IgD-negative memory B cell (primary cell): ENCODE data around the gene HOXB2. TPM values are rescaled to one million over a fixed set of nuclear protein-coding genes. Genes with fewer than 3 reads are reported as not detected.
A peak's percentile ranks its signal among the peaks of the same experiment; 100 is the strongest.

Experiments used
- H3K27ac Mint-ChIP-seq, 3 donors: one replicate each; pipeline ENCODE4 v1.8.0; 2020 to 2022; ENCODE audit warnings: mild to moderate bottlenecking in 3 of 3, mixed read lengths in 3 of 3, moderate library complexity in 1 of 3
- H3K27me3 Mint-ChIP-seq: one replicate; pipeline ENCODE4 v1.8.0; 2021; ENCODE audit warnings: mixed read lengths
- H3K36me3 Mint-ChIP-seq: one replicate; pipeline ENCODE4 v1.8.0; 2020; ENCODE audit warnings: mild to moderate bottlenecking, mixed read lengths
- H3K4me1 Mint-ChIP-seq, 3 donors: one replicate each; pipeline ENCODE4 v1.8.0; 2020 to 2022; ENCODE audit warnings: mixed read lengths in 3 of 3, mild to moderate bottlenecking in 1 of 3
- H3K4me3 Mint-ChIP-seq, 4 donors: one replicate each; pipeline ENCODE4 v1.8.0; 2020 to 2022; ENCODE audit warnings: mild to moderate bottlenecking in 4 of 4, mixed read lengths in 4 of 4, moderate library complexity in 3 of 4
- H3K9me3 Mint-ChIP-seq, 3 donors: one replicate each; pipeline ENCODE4 v1.8.0; 2020 to 2021; ENCODE audit warnings: mixed read lengths in 3 of 3, mild to moderate bottlenecking in 1 of 3
- polyA plus RNA-seq: library from polyadenylated mRNA; unstranded; fragments of 300-500 nt; fragmentation: Illumina TruSeq; gene quantifications from one replicate; pipeline ENCODE4 v1.2.3, GENCODE V29; 2021

The HOXB2 gene
- polyA plus RNA-seq, 1 donor from 2014 or later: 0.94 TPM

GRCh38 chr17:48532261-48532660 is 12.6 kb downstream of the HOXB2 start:
- H3K4me3 Mint-ChIP-seq: no peak overlapping the region
- peaks cover 0 to 2% (median 0%) of the 10 kb centered on the region in 3 donors for H3K4me1 Mint-ChIP-seq
- H3K27me3 Mint-ChIP-seq: peaks cover 22% of the 10 kb centered on the region
- no peaks in the 10 kb centered on the region for H3K9me3 Mint-ChIP-seq
- H3K36me3 Mint-ChIP-seq: no peaks in the 10 kb centered on the region
- H3K27ac Mint-ChIP-seq: no peak overlapping the region

GRCh38 chr17:48530887-48531272 is 14.0 kb downstream of the HOXB2 start, which contains the start of gene HOXB1:
Gene HOXB1, minus strand, starts transcription at chr17:48531011. Its CDS starts 107 bp downstream, at chr17:48530904.
- Mint-ChIP-seq H3K27me3 (peaks cover 29% of the 10 kb centered on the region), H3K9me3 (no peaks in the 10 kb centered on the region), H3K4me3 (no peak within 1 kb of the TSS), H3K36me3 (no peaks in the 10 kb centered on the region), H3K4me1 (peaks cover 0 to 2% (median 0%) of the 10 kb centered on the region in 3 donors), H3K27ac (peak within 1 kb of the TSS in 2 of 3 donors; percentile 1 to 16)

- Mint-ChIP-seq H3K27me3 (peaks cover 31% of the 10 kb centered on the region), H3K27ac (peak overlapping the region in 1 of 3 donors; percentile 16), H3K4me3 (no peak overlapping the region), H3K36me3 (no peaks in the 10 kb centered on the region), H3K9me3 (no peaks in the 10 kb centered on the region), H3K4me1 (peaks cover 0 to 2% (median 0%) of the 10 kb centered on the region in 3 donors)
These were observed 14.6 kb downstream of the HOXB2 start for GRCh38 chr17:48530208-48530886.

GRCh38 chr17:48529683-48530009 is 15.3 kb downstream of the HOXB2 start:
- Mint-ChIP-seq H3K4me3 (no peak overlapping the region), H3K27me3 (peaks cover 32% of the 10 kb centered on the region), H3K4me1 (peaks cover 0 to 2% (median 0%) of the 10 kb centered on the region in 3 donors), H3K27ac (peak overlapping the region in 1 of 3 donors; percentile 16), H3K36me3 (no peaks in the 10 kb centered on the region), H3K9me3 (no peaks in the 10 kb centered on the region)

- no peaks in the 10 kb centered on the region for H3K36me3 Mint-ChIP-seq
- H3K27me3 Mint-ChIP-seq: peaks cover 36% of the 10 kb centered on the region
- no peak overlapping the region for H3K27ac Mint-ChIP-seq
- peaks cover 0 to 2% (median 0%) of the 10 kb centered on the region in 3 donors for H3K4me1 Mint-ChIP-seq
- H3K4me3 Mint-ChIP-seq: no peak overlapping the region
- H3K9me3 Mint-ChIP-seq: no peaks in the 10 kb centered on the region
These were observed 15.8 kb downstream of the HOXB2 start for GRCh38 chr17:48528936-48529682.

GRCh38 chr17:48528153-48528935 is 16.6 kb downstream of the HOXB2 start:
- peaks cover 39% of the 10 kb centered on the region for H3K27me3 Mint-ChIP-seq
- H3K36me3 Mint-ChIP-seq: no peaks in the 10 kb centered on the region
- H3K4me3 Mint-ChIP-seq: no peak overlapping the region
- peaks cover 0 to 2% (median 0%) of the 10 kb centered on the region in 3 donors for H3K4me1 Mint-ChIP-seq
- no peaks in the 10 kb centered on the region for H3K9me3 Mint-ChIP-seq
- H3K27ac Mint-ChIP-seq: no peak overlapping the region

DNA sequence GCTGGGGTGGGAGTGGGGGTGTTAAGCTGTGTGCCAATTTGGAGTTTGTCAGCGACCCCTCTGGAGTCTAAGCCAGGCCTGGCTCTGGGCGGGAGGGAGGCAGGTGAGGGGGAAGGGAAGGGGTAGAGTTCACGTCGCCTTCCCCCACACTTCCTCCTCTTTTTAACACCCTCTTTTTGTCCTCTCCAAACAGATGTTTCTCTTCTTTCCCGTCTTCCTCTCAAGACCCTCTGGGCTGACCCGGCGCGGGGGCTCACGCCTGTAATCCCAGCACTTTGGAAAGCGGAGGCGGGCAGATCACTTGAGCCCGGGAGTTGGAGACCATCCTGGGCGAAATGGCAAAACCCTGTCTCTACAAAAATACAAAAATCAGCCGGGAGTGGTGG is 17.4 kb downstream of the HOXB2 start:
- Mint-ChIP-seq H3K36me3 (no peaks in the 10 kb centered on the region), H3K27me3 (peaks cover 39% of the 10 kb centered on the region), H3K27ac (no peak overlapping the region)

DNA sequence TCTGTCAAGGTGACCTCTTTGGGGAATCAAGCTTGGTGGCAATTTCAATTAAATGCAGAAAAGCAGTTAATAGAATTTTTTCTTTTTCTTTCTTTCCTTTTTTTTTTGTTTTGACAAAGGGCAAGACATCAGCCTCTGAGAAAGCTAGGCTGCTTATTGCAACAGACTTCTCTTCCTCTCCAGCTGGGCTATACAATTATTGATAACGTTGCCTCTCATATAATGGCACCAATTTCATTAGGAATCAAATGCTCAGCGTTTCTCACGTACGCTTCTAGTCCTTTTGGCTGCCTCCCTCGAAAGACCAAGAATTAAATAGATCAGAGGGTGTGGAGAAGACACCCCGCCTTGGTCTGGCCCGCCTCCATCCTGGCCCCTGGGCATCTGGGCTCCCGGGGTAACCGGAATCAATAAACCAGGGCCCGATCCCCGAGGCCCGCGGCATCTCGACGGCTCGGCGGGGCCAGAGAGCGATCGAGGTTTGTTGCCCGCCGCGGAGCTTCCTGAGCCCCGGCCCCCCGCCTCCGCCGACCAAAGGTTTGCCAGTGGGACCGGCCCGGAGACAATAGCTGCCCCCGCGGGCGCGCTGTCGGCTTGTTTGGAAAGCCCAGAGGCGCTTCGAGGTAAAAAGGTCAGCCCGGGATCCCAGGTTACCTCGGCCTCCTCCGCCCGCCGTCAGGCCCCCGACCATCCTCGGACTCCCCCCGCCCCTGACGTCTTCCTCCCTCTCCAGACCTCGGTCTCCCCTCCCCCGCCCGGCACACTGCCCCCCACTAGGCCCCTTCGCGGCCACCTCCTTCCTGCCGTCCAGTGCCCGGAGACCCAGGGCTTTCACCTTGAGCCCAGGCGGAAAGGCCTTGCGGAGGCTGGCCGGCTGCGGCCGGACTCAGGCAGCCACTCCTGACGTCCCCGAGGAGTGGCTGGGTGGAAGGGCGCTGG is 18.0 kb downstream of the HOXB2 start:
- Mint-ChIP-seq H3K36me3 (no peaks in the 10 kb centered on the region), H3K27ac (no peak overlapping the region), H3K4me3 (peak overlapping the region in 1 of 4 donors; percentile 32), H3K4me1 (peaks cover 0 to 2% (median 0%) of the 10 kb centered on the region in 3 donors), H3K9me3 (no peaks in the 10 kb centered on the region), H3K27me3 (peaks cover 43% of the 10 kb centered on the region)

More for the DNA sequence above, 17.4 kb downstream of the HOXB2 start:
- Mint-ChIP-seq H3K4me1 (peaks cover 0 to 2% (median 0%) of the 10 kb centered on the region in 3 donors), H3K9me3 (no peaks in the 10 kb centered on the region), H3K4me3 (no peak overlapping the region)

DNA sequence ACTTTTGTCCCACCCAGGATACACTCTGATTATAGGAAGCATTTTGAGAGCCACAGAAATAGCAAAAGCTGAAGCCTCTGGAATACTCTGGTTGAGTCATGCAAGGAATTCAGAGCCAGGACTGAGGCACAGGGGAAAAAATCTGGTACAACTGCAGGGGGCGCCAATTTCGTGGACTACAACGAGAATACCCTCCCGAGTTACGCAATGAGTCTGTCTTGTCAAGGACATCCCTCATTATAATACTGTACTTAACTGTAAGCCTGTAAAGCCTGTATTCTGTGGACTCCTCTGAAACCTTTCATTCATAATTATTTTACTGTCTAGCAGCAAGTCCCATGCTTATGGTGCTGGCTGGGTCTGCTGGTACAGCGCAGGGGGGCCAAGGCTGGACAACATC is 21.9 kb downstream of the HOXB2 start:
- no peaks in the 10 kb centered on the region for H3K4me1 Mint-ChIP-seq
- peaks cover 44% of the 10 kb centered on the region for H3K27me3 Mint-ChIP-seq
- no peak overlapping the region for H3K27ac Mint-ChIP-seq
- no peak overlapping the region for H3K4me3 Mint-ChIP-seq
- H3K36me3 Mint-ChIP-seq: no peaks in the 10 kb centered on the region
- H3K9me3 Mint-ChIP-seq: no peaks in the 10 kb centered on the region

DNA sequence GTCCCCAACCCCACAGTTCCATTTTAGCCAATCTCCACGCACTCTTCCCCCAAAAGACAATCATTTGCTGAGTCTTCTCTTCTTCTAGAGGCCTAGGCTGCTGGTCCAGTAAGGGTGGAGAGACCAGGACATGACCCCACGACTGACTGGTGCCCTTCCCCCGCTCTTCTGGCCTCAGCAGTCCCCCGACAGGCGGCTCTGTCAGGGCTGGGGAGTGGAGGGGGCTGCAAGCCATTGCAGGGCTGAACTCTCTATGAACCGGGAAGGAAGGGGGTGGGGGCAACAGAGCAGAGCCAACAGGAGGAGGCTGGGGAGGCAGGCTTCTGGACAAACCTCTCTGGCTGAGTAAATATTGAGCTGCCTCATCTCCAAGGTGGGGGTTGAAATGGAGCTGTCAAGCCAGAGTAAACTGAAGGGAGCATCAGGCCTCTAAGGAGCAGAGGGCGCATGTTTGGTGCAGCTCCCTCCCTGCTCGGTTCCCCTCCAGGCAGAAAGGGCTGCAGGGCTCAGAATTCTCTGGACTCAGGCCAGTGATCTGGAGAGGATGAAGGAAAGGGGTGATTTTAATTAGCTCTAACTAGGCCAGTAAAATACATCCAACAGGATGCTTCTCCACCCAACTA is 22.8 kb downstream of the HOXB2 start:
- Mint-ChIP-seq H3K27me3 (peaks cover 47% of the 10 kb centered on the region), H3K36me3 (no peaks in the 10 kb centered on the region), H3K9me3 (no peaks in the 10 kb centered on the region), H3K27ac (no peak overlapping the region), H3K4me3 (no peak overlapping the region), H3K4me1 (peaks cover 0 to 6% (median 5%) of the 10 kb centered on the region in 3 donors)

DNA sequence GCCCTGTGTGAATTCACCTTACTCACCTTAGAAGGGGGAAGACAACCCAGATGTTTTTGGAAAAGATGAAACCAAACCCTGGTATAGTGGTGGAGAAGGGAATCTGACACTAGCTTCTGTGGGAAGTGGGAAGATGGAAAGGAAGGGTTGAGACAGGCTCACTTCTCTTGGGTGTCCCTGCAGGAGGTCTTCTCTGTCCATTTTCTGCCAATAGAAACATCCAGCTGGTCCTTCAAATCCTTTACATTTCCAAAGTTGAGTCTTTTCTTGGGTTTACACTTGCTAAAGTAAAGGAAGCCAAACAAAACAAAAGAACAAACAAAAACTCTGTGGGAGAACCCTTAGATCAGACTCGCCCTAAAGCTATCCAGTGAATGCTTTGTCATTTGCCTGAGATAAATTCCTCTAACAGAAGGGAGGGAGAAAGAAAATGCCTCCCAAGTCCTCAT is 24.3 kb downstream of the HOXB2 start:
- peaks cover 0 to 6% (median 5%) of the 10 kb centered on the region in 3 donors for H3K4me1 Mint-ChIP-seq
- H3K27me3 Mint-ChIP-seq: peaks cover 44% of the 10 kb centered on the region
- no peak overlapping the region for H3K27ac Mint-ChIP-seq
- H3K36me3 Mint-ChIP-seq: no peaks in the 10 kb centered on the region
- H3K4me3 Mint-ChIP-seq: no peak overlapping the region
- peaks cover 0 to 1% (median 0%) of the 10 kb centered on the region in 3 donors for H3K9me3 Mint-ChIP-seq

DNA sequence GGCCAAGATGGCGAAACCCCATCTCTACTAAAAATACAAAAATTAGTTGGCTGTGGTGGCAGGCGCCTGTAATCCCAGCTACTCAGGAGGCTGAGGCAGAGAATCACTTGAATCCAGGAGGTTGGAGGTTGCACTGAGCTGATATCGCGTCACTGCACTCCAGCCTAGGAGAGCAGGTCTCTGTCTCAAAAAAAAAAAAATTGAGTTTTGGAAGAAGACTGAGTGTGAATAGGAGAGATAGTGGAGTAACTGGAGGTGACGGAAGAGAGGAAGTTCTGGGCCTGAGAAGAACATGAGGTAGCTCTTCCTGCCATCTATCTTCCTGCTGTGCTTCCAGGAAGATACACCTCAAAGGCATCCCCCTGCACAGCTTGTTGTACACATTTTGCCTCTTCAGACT is 25.5 kb downstream of the HOXB2 start:
- H3K27ac Mint-ChIP-seq: no peak overlapping the region

GRCh38 chr17:48517478-48517877 is 27.4 kb downstream of the HOXB2 start:
- Mint-ChIP-seq H3K4me3 (peak overlapping the region in 1 of 4 donors; percentile 14), H3K27me3 (peaks cover 50% of the 10 kb centered on the region), H3K4me1 (peaks cover 6 to 11% (median 7%) of the 10 kb centered on the region in 3 donors), H3K27ac (no peak overlapping the region), H3K36me3 (no peaks in the 10 kb centered on the region), H3K9me3 (peaks cover 0 to 1% (median 0%) of the 10 kb centered on the region in 3 donors)

More for the DNA sequence above, 25.5 kb downstream of the HOXB2 start:
- peaks cover 0 to 1% (median 0%) of the 10 kb centered on the region in 3 donors for H3K9me3 Mint-ChIP-seq
- H3K27me3 Mint-ChIP-seq: peaks cover 50% of the 10 kb centered on the region
- H3K4me1 Mint-ChIP-seq: peaks cover 3 to 6% (median 5%) of the 10 kb centered on the region in 3 donors
- no peaks in the 10 kb centered on the region for H3K36me3 Mint-ChIP-seq
- H3K4me3 Mint-ChIP-seq: no peak overlapping the region
